CD4-positive, alpha-beta T cell treated with Interleukin-2 at 100 ng/mL for 4 hours (primary cell): ENCODE results near the gene MAP2K5.

Experiments used
- DNase-seq: peaks from one replicate; pipeline ENCODE4 v3.0.0-alpha.2; 2020; ENCODE audit warnings: low spot score

MAP2K5 gene

GRCh38 chr15:67559576-67559975 lies 17.1 kb downstream of the MAP2K5 start:
- DNase-seq: no peak

DNA sequence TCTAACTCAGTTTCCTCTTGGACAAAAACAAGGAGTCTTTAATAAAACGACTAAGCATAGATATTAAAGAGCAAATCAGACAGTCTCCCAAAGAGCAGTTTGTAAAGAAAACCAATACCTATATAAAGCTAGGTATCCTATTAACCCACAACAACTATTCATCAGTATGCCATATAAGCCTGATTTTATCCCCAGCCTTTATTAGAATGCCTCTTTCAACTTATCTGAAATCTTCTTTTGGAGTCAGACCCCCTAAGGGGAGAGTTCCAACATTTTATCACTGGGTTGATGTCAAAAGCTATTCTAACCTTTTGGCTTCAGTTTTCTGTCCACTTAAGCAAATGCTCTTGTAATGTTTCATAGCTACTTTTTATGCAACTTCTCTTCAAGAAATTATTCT lies 17.8 kb downstream of the MAP2K5 start:
- no peak for DNase-seq

DNA sequence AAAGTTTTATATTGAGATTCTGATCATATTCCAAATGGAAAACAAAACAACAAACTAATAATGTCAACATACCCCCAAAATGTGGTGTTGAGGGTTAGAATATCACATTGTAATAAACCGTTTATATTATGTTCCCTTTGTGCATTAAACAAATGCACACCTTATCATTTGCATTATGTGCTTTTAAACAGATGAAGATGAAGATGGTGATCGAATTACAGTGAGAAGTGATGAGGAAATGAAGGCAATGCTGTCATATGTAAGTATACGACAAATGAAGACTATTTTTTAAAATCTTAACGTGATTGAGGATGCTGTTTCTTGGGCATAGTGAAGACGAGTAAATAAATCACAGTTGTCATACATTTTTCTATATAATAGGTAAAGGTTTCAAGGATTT lies 20.6 kb downstream of the MAP2K5 start:
- DNase-seq: no peak

DNA sequence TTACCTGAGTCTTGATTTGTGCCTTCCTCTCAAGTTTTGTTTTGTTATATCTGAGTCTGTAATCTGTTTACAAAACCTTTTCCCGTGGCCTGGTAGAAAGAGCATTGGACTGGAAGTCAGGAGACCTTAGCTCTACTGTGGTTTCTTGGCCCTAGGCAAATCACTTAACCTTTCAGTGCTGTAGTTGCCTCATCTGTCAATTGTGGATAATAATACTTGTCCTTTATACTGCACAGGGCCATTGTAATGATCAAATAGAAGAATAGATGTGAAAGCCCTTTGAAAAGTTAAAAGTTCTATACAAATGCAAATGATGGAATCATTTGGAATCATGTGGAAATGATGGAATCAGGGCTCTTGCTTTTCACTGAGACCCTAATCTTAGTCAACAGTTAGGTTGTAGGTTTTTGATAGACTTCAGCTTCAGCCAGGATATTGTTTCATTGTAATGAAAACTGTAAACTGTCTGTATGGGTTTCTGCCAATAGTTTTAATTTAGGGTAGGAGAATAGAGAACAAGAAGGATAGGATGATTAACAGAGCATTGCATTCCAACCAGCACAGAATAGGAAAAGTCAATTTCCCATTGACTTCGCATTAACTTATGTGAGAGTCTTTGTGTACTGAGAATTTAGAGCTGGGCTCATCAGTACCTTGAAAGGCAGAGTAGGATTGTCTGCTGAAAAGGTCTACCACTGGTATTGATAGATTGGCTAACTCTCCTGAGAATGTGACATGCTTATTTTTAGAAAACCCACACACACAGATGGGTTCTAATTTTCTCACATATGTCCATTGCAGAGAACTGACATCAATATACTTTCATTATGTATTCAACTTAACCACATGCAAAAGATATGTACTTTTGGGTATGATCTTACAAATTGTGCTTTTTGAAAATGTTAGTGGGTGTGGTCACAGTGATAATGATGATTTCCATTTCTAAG lies 21.8 kb downstream of the MAP2K5 start:
- no peak for DNase-seq

GRCh38 chr15:67564968-67565345 lies 22.5 kb downstream of the MAP2K5 start:
- DNase-seq: no peak

DNA sequence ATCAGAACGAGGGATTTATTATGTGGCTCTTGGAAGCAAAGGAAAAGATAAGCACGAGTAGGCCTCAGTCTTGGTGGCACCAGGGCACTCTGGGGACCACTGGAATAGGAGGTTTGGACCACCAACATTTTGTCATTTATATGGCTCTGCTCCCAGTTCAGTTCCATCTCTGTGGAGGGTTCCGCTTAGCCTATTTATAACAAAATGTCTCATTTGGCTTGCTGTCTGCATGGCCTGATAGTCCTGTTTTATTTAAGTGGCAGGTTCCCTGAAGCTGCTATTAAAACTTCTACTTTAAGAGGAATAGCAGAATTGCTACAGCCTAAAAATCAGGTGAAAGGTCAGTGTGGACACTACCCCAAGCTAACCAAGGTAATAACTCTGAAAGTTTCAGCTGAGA lies 27.2 kb downstream of the MAP2K5 start:
- DNase-seq: no peak

DNA sequence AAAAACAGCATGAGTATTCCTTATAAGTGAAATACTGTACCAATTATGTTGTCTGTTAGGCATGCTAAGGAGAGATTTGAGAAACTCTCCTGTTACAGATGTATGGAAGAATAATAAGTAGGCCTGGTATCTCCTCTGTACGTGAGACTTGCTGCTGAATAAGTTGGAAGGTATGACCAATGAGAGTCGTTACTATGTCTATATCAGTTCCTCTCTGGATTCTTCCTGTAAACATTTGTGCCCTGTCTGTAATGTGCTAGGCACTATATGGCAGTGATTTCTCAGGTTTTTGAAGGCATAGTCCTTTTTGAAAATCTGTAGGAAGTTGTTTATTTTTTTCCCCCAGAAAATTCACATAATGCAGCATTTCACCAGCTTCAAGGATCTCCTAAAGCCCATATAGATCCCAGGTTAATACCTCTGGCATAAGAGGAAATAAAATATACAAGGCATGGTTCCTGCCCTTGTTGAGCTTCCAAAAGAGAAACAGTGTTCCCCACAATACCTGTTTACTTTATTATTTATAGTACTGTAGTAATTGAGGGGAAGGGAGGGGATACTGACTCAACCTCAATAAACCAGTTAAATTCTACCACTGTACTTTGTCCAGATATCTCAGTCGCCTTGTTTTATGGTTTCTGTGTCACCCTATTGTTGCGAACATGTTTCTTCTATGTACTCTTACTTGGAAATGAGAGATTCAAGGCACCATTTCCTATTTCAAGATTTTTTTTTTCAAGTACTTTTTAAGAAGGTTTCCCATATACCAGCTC lies 28.6 kb downstream of the MAP2K5 start:
- DNase-seq: no peak

DNA sequence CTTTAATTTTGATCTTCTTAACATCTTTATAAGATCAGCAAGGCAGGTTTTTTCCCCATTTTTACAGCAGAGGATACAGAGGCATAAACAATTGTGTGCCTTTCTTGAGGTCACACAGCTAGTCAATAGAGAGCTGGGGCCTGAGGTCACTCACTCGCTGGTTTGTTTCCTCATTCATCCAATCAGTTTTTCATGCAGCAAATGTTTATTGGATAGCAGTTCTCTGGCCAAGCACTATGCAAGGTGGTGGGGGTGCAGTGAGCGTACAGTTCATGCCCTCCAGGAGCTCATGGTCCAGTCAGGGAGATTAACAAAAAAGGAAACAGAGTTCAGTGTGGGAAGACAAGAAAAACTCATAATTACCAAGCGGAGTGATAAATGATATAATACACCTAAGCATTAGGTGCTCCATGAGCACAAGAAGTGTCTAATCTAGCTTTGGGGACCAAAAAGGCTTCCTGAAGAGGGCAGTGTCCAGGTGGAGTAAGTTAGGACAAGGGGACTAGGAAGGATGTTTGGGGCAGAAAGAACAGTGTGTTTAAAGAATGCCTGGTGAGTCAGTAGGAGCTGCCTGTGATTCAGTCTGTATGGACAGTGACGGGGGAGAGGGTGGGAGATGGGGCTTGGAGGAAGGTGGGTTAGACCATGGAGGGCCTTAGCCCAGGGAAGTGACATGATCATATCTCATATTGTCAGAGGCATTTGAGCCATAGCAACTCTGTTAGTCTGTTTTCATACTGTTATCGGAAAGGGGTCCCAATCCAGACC lies 29.3 kb downstream of the MAP2K5 start:
- DNase-seq: no peak

DNA sequence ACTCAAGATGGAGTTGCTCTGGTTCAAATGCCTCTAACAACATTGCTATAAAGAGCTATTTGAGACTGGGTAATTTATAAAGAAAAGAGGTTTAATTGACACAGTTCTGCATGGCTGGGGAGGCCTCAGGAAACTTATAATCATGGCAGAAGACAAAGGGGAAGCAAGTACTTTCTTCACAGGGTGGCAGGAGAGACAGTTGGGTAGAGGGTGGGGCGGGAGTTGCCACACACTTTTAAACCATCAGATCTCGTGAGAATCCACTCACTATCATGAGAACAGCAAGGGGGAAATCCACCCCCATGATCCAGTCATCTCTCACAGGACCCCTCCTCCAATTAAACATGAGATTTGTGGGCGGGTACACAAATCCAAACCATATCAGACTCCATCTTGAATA lies 30.7 kb downstream of the MAP2K5 start:
- DNase-seq: no peak

- DNase-seq: no peak
Measured at GRCh38 chr15:67575039-67575502, 32.6 kb downstream of the MAP2K5 start.

DNA sequence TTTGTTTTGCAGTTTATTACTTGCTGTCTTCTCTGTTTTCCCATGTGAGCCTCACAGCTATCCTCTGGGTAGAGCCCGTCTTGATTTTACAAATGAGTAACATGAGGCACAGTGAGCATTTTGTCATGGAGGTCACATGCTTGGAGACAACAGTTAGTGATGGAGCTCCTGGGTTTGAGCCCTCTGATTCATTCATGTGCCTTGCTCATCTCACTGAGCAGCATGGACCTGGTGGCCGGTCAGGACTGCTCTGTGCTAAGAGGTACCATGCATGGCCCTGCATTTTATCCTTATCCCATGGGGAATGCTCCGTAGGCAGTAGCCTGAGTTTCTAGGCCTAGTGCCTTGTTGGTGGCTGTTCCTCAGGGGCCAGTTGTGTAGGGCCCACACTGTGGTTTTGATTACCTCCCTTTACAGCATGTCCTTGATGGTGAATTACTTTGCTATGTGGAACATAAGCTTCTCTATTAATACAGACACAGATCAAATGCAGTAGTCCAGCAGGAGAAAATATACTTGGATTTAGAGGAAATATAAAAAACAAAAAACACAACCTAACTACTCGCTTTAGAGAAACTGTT lies 35.6 kb downstream of the MAP2K5 start:
- DNase-seq: no peak

GRCh38 chr15:67579164-67579563 lies 36.7 kb downstream of the MAP2K5 start:
- no peak for DNase-seq

GRCh38 chr15:67579967-67580366 lies 37.5 kb downstream of the MAP2K5 start:
- no peak for DNase-seq

- DNase-seq: no peak
Measured at GRCh38 chr15:67584157-67584556, 41.7 kb downstream of the MAP2K5 start.

GRCh38 chr15:67585681-67586080 lies 43.2 kb downstream of the MAP2K5 start:
- no peak for DNase-seq

- no peak for DNase-seq
Measured at GRCh38 chr15:67587331-67587730, 44.8 kb downstream of the MAP2K5 start.

DNA sequence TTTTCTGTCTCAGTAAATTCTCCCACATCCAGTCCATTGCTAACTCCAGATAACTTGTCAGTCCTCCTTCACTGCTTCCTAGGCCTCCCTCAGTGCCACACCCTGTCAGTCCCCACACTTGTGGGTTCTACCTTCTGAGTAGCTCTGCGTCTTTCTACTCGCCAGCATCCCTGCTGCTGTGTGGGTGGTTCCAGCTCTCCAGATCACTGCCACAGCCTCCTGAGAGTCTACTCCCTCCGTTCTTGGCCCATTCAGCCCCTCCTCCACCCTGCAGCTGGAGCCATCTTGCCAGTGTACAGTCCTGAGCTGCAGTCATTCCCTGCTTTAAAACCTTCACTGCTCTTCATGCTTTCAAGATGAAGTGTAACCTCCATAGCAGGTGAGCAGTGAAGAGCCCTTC lies 45.3 kb downstream of the MAP2K5 start:
- DNase-seq: no peak

GRCh38 chr15:67590191-67590590 lies 47.7 kb downstream of the MAP2K5 start:
- no peak for DNase-seq

GRCh38 chr15:67592245-67592644 lies 49.7 kb downstream of the MAP2K5 start:
- no peak for DNase-seq

GRCh38 chr15:67593562-67593961 lies 51.1 kb downstream of the MAP2K5 start:
- DNase-seq: no peak

DNA sequence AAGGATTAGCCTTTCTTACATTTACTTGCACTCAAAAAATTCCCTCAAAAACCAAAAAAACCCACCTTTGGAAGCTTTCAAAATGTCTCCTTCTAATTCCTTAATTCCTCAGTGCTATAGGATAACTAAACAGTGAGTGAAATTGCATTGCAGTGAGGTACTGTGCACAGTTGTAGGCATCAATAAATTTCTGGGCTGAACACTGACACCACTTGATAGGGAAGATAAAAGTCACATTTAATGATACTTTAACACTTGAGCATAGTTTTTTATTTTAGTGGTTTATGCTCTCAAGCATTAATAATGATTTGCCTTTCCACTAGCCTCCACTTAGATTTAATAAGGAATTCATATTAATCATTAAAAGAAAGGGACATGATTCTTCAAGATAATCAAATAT lies 52.3 kb downstream of the MAP2K5 start:
- DNase-seq: no peak

- no peak for DNase-seq
Measured at GRCh38 chr15:67595572-67595971, 53.1 kb downstream of the MAP2K5 start.
